HCT116 (cell line): Measurements from ENCODE around the gene C1orf159. TPM values are rescaled to one million over a fixed set of nuclear protein-coding genes. Genes with fewer than 3 reads are reported as not detected.
"Not testable (repeated sequence)": the region's sequence is repeated elsewhere in the genome, so short reads cannot be mapped to it uniquely, and the experiment has no call there.

Experiments
- ATAC-seq: fragments of 200-7000 bp; cut with Tn5 transposase; 2 replicates; pipeline ENCODE4 v1.9.1; 2020; ENCODE audit warnings: mild to moderate bottlenecking, moderate library complexity
- BruUV-seq: library from RNA; stranded (reverse); fragments of 400-500 nt; replicated peaks from 2 replicates; lab custom pipeline; 2021; lab: Mats Ljungman, UMichigan
- CTCF ChIA-PET: fragments of 300-600 bp; sonication (Branson Sonifier 250); formaldehyde crosslinking; loops from one replicate; lab custom pipeline; 2021; ENCODE audit warnings: antibody characterized with exemption; lab: Charles Lee
- POLR2A ChIA-PET: fragments of 300-600, 350-600 bp; sonication (Branson Sonifier 250); formaldehyde crosslinking; loops from one replicate; lab custom pipeline; 2021; ENCODE audit warnings: antibody characterized with exemption; lab: Charles Lee
- RAD21 ChIA-PET, 2 experiments: fragments of 300-600 bp; sonication (Branson Sonifier 250); formaldehyde crosslinking; loops; one replicate each; lab custom pipeline; 2023; ENCODE audit warnings: low total read pairs in 2 of 2; ENCODE audit not compliant: uncharacterized antibody in 2 of 2, unreplicated experiment in 2 of 2, low non-redundant PET in 1 of 2; lab: Charles Lee
- DNase-seq: peaks from one replicate; pipeline ENCODE4 v3.0.0-alpha.2; 2010; ENCODE audit warnings: low read depth, low spot score
- H2AFZ ChIP-seq: fragments of 200-600 bp; shearing (Covaris generic), sonication (generic); 2 replicates; pipeline ENCODE4 v1.6.1; 2017; ENCODE audit warnings: low read depth, mixed run types, mixed read lengths, antibody characterized with exemption, low read length; ENCODE audit not compliant: poor library complexity, severe bottlenecking
- H3K27ac ChIP-seq: 2 replicates; pipeline ENCODE4 v1.5.1; 2012; ENCODE audit warnings: low read depth, low read length
- H3K27me3 ChIP-seq: fragments of 200-600 bp; sonication (generic); 2 replicates; pipeline ENCODE4 v1.6.1; 2016; ENCODE audit warnings: mixed run types, low read length, mixed read lengths; ENCODE audit not compliant: insufficient read depth
- H3K36me3 ChIP-seq, 2 experiments: fragments of 200-500 bp in 1 of 2; fragments of 200-600 bp in 1 of 2; sonication (Bioruptor generic) in 1 of 2; sonication (generic) in 1 of 2; 2 replicates each; pipeline versions ENCODE4 v1.5.1 to v1.6.1; 2014 to 2016; ENCODE audit warnings: low read length in 2 of 2, inconsistent platforms in 1 of 2, mixed read lengths in 1 of 2, mixed run types in 1 of 2; ENCODE audit not compliant: insufficient read depth in 2 of 2, control insufficient read depth in 1 of 2
- H3K4me1 ChIP-seq, 2 experiments: fragments of 200-600 bp in 1 of 2; sonication (generic) in 1 of 2; 2 replicates each; pipeline versions ENCODE4 v1.5.1 to v1.6.1; 2012 to 2017; ENCODE audit warnings: low read length in 2 of 2, inconsistent platforms in 1 of 2, mild to moderate bottlenecking in 1 of 2, mixed read lengths in 1 of 2, mixed run types in 1 of 2, moderate library complexity in 1 of 2; ENCODE audit not compliant: insufficient read depth in 2 of 2, control insufficient read depth in 1 of 2
- H3K4me2 ChIP-seq: fragments of 200-600 bp; sonication (generic); 2 replicates; pipeline ENCODE4 v1.6.1; 2017; ENCODE audit warnings: mixed run types, low read length, mixed read lengths
- H3K4me3 ChIP-seq, 2 experiments: fragments of 200-600 bp in 1 of 2; sonication (generic) in 1 of 2; replicated peaks in 1 of 2; 2 replicates each; pipeline ENCODE4 v1.5.1; 2011 to 2016; ENCODE audit warnings: low read length in 2 of 2, control low read depth in 1 of 2, low read depth in 1 of 2, mild to moderate bottlenecking in 1 of 2, mixed read lengths in 1 of 2, mixed run types in 1 of 2
- H3K79me2 ChIP-seq: fragments of 200-600 bp; sonication (generic); 2 replicates; pipeline ENCODE4 v1.6.1; 2017; ENCODE audit warnings: mild to moderate bottlenecking, mixed run types, low read length, moderate library complexity, mixed read lengths; ENCODE audit not compliant: insufficient read depth
- H3K9ac ChIP-seq: fragments of 200-600 bp; sonication (generic); 2 replicates; pipeline ENCODE4 v1.6.1; 2016; ENCODE audit warnings: low read length, mixed read lengths
- H3K9me2 ChIP-seq: fragments of 200-600 bp; sonication (generic), shearing (Covaris generic); 2 replicates; pipeline ENCODE4 v1.6.1; 2017; ENCODE audit warnings: mixed run types, mild to moderate bottlenecking, moderate library complexity; ENCODE audit not compliant: insufficient read depth
- H3K9me3 ChIP-seq, 2 experiments: fragments of 200-500 bp in 1 of 2; fragments of 200-600 bp in 1 of 2; sonication (Bioruptor generic) in 1 of 2; sonication (generic) in 1 of 2; 2 replicates each; pipeline ENCODE4 v1.6.1; 2014 to 2017; ENCODE audit warnings: low read length in 2 of 2, mixed read lengths in 2 of 2, inconsistent platforms in 1 of 2, low read depth in 1 of 2, mild to moderate bottlenecking in 1 of 2, mixed run types in 1 of 2, moderate library complexity in 1 of 2; ENCODE audit not compliant: control insufficient read depth in 1 of 2, insufficient read depth in 1 of 2
- H4K20me1 ChIP-seq: fragments of 200-600 bp; sonication (generic), shearing (Covaris generic); 2 replicates; pipeline ENCODE4 v1.6.1; 2017; ENCODE audit warnings: mixed run types, mild to moderate bottlenecking, moderate library complexity; ENCODE audit not compliant: insufficient read depth
- ATF3 ChIP-seq: IDR thresholded peaks from 2 replicates; pipeline ENCODE4 v1.6.1; 2012
- POLR2A ChIP-seq: IDR thresholded peaks from 2 replicates; pipeline ENCODE4 v1.7.0; 2011; ENCODE audit warnings: borderline replicate concordance; ENCODE audit not compliant: insufficient read depth, insufficient read length; ENCODE audit errors: extremely low read depth
- ZFX ChIP-seq: fragments of 450-650 bp; IDR thresholded peaks from 2 replicates; pipeline ENCODE4 v1.6.1; 2017
- intact Hi-C: fragments of 100-400 bp; cut with micrococcal nuclease; formaldehyde crosslinking; loops from 2 replicates; pipeline ENCODE4 v1.10.0; 2022
- total RNA-seq: library from RNA; stranded (reverse); gene quantifications from one replicate; pipeline ENCODE4 v1.2.1, GENCODE V29; 2021; ENCODE audit not compliant: unreplicated experiment

The C1orf159 gene
- total RNA-seq, 1 experiment from 2014 or later, result 22.7 TPM

GRCh38 chr1:1155258-1155657 is 39.4 kb upstream of the C1orf159 start (continued):
- no peak for TF ChIP-seq ATF3
- TF ChIP-seq ZFX, result no peak
- TF ChIP-seq, all 23 proteins: peak for 0

GRCh38 chr1:1153874-1154273 is 38.0 kb upstream of the C1orf159 start:
- RAD21 ChIA-PET, result no interaction called here
- peaks cover 15 to 35% of the 10 kb centered on the region in 2 experiments for H3K4me1 ChIP-seq

GRCh38 chr1:1153215-1153614 is 37.3 kb upstream of the C1orf159 start:
- Histone ChIP-seq H3K4me1 (peaks cover 8 to 28% of the 10 kb centered on the region in 2 experiments), H3K27ac (peak overlapping the region; percentile 33), H3K9me3 (peaks cover 8 to 17% of the 10 kb centered on the region in 2 experiments; a peak in 2 of 4 replicates)
- H3K4me2 ChIP-seq, CTCF ChIA-PET, DNase-seq, H3K4me3 ChIP-seq, ATAC-seq, H3K9me2 ChIP-seq, H4K20me1 ChIP-seq, BruUV-seq, H2AFZ ChIP-seq, H3K9ac ChIP-seq, H3K27me3 ChIP-seq, RAD21 ChIA-PET, H3K36me3 ChIP-seq, POLR2A ChIA-PET, intact Hi-C loops, H3K79me2 ChIP-seq: not testable (repeated sequence)

More at GRCh38 chr1:1153874-1154273, 38.0 kb upstream of the C1orf159 start:
- Histone ChIP-seq H3K36me3 (no peaks in the 10 kb centered on the region), H2AFZ (no peak overlapping the region), H3K79me2 (no peaks in the 10 kb centered on the region), H3K4me2 (no peak overlapping the region), H3K4me3 (no peak overlapping the region), H3K9me2 (no peaks in the 10 kb centered on the region), H3K9me3 (peaks cover 8 to 17% of the 10 kb centered on the region in 2 experiments; a peak in 2 of 4 replicates), H3K9ac (no peak overlapping the region), H4K20me1 (no peaks in the 10 kb centered on the region), H3K27me3 (no peaks in the 10 kb centered on the region), H3K27ac (0 out of 2 replicates have a peak overlapping the region, but pooled peaks have one; percentile 33)
- no peak for ATAC-seq
- ChIA-PET CTCF (no interaction called here), POLR2A (no interaction called here)
- no peak for DNase-seq
- BruUV-seq, result no TSS peak
- TF ChIP-seq POLR2A, result no peak
- intact Hi-C loops, result no loop called here

GRCh38 chr1:1152431-1152830 is 36.5 kb upstream of the C1orf159 start:
- DNase-seq, CTCF ChIA-PET, ATAC-seq, H3K4me2 ChIP-seq, H4K20me1 ChIP-seq, POLR2A ChIA-PET, intact Hi-C loops, H3K27me3 ChIP-seq, H3K9me2 ChIP-seq, H3K4me3 ChIP-seq, BruUV-seq, RAD21 ChIA-PET, H3K9ac ChIP-seq, H3K36me3 ChIP-seq, H3K79me2 ChIP-seq, H2AFZ ChIP-seq: not testable (repeated sequence)
- peaks cover 7 to 20% of the 10 kb centered on the region in 2 experiments for H3K4me1 ChIP-seq
- peaks cover 8 to 17% of the 10 kb centered on the region in 2 experiments; a peak in 2 of 4 replicates for H3K9me3 ChIP-seq
- peak overlapping the region; percentile 33 for H3K27ac ChIP-seq
